Peyer's patch (tissue), 4 donors: ENCODE results near the gene RAPGEF1. TPM values are rescaled to one million over a fixed set of nuclear protein-coding genes. Genes with fewer than 3 reads are reported as not detected.

ENCODE experiments used
- DNase-seq, 3 donors: peaks; one replicate each; pipeline ENCODE4 v3.0.0-alpha.2; 2017 to 2019
- H3K27ac ChIP-seq, 4 donors: fragments of 200-600 bp; sonication (generic); one replicate each; pipeline ENCODE4 v1.5.1; 2016 to 2019
- H3K27me3 ChIP-seq, 2 donors: fragments of 200-600 bp; sonication (generic); one replicate each; pipeline ENCODE4 v1.5.1; 2019
- H3K36me3 ChIP-seq, 3 donors: fragments of 200-600 bp; sonication (generic); one replicate each; pipeline ENCODE4 v1.5.1; 2016 to 2019
- H3K4me1 ChIP-seq, 4 donors: fragments of 200-600 bp; sonication (generic); one replicate each; pipeline ENCODE4 v1.5.1; 2016 to 2019
- H3K4me3 ChIP-seq, 4 donors: fragments of 200-600 bp; sonication (generic); 1 replicate in 3 of 4; 2 replicates in 1 of 4; pipeline ENCODE4 v1.5.1; 2016 to 2019; ENCODE audit warnings: mild to moderate bottlenecking in 1 of 4
- H3K9me3 ChIP-seq, 4 donors: fragments of 200-600 bp; sonication (generic); one replicate each; pipeline ENCODE4 v1.5.1; 2016 to 2019; ENCODE audit warnings: mild to moderate bottlenecking in 1 of 4
- POLR2A ChIP-seq, 2 donors: fragments of 450-650 bp; IDR thresholded peaks; one replicate each; pipeline ENCODE4 v1.5.1; 2017; ENCODE audit warnings: antibody characterized with exemption in 2 of 2, mild to moderate bottlenecking in 2 of 2, moderate library complexity in 2 of 2
- total RNA-seq, 4 donors: library from RNA; depleted of rRNA; stranded (reverse); fragments of >200 nt; gene quantifications; one replicate each; pipeline ENCODE4 v1.1.0, GENCODE V29; 2016
- TF ChIP-seq, protein P1 (sequence below), 6 experiments: fragments of 450-650 bp in 4 of 6; fragments of 200-600 bp in 2 of 6; sonication (generic) in 1 of 6; IDR thresholded peaks; one replicate each; pipeline ENCODE4 v1.5.1; 2017 to 2019; ENCODE audit warnings: antibody characterized with exemption in 6 of 6, mild to moderate bottlenecking in 3 of 6, moderate library complexity in 1 of 6

Gene RAPGEF1
- total RNA-seq, 4 donors from 2014 or later, result 51.7 to 182 (median 70.7) TPM

DNA sequence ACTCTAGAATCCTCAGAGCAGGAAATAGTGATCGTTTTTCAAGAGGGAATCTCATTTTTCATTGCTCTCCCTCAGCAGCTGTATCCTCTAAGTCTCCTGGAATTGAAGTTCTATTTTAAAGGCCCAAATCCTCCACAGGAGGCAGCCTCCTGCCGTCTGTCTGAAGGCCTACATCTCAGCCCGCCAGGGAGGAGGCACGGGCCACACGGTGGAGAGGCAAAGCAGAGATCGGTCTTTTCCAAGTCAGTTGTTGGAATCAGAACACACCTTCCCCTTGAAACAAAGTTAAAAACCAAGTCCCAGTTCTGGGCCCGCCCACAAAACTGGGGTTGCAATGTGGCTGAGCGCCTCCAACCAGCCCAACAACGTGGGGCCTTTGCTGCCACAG is 68.7 kb downstream of the RAPGEF1 start:
- Histone ChIP-seq H3K27ac (peak overlapping the region; percentile 75 to 88 (median 80)), H3K4me3 (no peak overlapping the region), H3K9me3 (no peaks in the 10 kb centered on the region), H3K36me3 (no peaks in the 10 kb centered on the region), H3K27me3 (no peaks in the 10 kb centered on the region), H3K4me1 (peaks cover 5 to 58% (median 34%) of the 10 kb centered on the region in 4 donors)
- no peak for TF ChIP-seq POLR2A (IDR thresholded peaks at IDR 0.05)
- TF ChIP-seq, protein P1, sequence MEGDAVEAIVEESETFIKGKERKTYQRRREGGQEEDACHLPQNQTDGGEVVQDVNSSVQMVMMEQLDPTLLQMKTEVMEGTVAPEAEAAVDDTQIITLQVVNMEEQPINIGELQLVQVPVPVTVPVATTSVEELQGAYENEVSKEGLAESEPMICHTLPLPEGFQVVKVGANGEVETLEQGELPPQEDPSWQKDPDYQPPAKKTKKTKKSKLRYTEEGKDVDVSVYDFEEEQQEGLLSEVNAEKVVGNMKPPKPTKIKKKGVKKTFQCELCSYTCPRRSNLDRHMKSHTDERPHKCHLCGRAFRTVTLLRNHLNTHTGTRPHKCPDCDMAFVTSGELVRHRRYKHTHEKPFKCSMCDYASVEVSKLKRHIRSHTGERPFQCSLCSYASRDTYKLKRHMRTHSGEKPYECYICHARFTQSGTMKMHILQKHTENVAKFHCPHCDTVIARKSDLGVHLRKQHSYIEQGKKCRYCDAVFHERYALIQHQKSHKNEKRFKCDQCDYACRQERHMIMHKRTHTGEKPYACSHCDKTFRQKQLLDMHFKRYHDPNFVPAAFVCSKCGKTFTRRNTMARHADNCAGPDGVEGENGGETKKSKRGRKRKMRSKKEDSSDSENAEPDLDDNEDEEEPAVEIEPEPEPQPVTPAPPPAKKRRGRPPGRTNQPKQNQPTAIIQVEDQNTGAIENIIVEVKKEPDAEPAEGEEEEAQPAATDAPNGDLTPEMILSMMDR (IDR thresholded peaks at IDR 0.05), result no peak
- DNase-seq, result no peak

DNA sequence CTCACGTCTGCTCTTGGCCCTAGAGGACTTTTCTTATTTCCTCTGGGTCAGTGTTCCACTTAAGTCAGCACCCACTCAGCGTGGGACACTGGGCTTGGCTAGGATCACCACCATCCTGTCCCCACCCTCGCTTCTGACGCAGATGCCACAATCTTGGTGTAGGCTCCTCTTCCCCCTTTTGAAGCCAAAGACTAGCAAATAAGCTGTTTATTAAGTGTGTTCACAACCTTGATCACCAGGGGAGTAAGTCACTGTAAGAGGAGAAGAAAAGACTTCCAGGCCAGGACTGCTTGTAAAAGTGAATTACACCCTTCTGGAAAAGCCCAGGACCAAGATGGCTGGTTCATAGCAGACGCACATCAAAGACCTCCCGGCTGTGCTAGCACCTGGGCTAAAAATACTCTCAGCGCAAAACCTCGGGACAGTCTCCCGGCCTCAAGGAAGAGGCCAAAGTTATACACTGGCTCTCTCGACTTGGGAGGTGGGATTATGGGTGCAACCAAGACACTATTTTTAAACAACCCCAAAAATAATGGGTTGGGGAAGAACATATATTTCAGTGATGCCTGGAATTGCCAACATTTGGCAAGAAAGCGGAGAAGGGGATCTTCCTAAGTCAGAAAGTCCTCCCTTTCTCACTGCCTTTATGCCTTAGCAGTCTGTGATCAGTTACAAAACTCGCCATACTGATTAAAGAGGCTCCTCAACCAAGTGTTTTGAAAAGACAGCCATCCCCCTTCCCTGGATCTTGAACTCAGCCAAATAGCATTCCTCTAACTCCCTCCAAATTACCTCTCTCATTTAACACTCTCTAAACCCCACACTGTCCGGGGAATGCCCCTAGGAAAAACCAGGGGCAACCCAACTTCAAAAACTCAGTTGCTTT is 69.4 kb downstream of the RAPGEF1 start:
- peak in 2 of 3 donors; percentile 76 to 89 for DNase-seq
- Histone ChIP-seq H3K36me3 (no peaks in the 10 kb centered on the region), H3K27ac (peak overlapping the region; percentile 75 to 88 (median 80)), H3K27me3 (no peaks in the 10 kb centered on the region), H3K4me3 (no peak overlapping the region), H3K9me3 (no peaks in the 10 kb centered on the region), H3K4me1 (peaks cover 0 to 58% (median 33%) of the 10 kb centered on the region in 4 donors)
- TF ChIP-seq POLR2A (IDR thresholded peaks at IDR 0.05), result no peak
- TF ChIP-seq, protein P1 (IDR thresholded peaks at IDR 0.05), result no peak

DNA sequence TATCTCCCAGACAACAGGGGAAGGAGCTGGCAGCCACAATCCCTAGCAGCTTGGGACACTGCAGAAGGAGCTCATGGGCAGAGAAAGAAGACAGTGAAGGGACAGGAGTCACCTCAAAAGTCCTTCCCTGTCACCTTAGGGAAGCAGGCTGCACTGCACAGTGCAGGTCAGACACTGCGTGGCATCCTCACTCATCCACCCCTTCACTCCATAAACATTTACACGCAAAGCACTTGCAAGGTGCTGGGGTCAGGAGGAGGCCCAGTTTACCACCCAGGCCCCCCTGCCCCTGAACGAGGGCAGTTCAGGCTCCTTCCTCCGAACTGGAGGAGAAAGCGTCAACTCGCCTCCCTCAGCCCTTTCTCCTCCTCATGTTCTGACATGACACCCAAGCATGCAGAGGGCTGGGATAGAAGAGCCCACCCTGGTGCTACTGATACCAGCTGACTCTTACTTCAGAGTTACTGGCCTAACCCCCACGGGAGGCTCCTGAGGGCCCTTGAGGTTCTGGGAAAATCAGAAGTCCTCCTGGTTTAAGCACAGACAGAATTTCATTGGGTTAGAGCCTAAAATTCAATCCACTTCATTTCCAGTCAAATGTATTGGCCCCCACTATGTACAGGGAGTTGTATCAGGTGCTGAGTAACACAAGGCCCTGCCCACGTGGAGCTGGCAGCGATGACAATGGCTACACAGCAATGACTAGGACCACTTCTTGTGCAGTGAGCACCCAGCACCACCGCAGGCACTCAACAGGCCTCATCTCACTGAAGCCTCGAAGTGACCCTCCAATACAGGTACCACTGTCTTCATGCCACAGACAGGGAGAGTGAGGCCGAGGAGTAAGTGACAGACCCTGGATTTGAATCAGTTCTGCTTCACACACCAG is 70.4 kb downstream of the RAPGEF1 start:
- no peaks in the 10 kb centered on the region for H3K27me3 ChIP-seq
- DNase-seq, result no peak
- no peaks in the 10 kb centered on the region for H3K36me3 ChIP-seq
- no peaks in the 10 kb centered on the region for H3K9me3 ChIP-seq
- H3K4me3 ChIP-seq, result peak overlapping the region in 1 of 4 donors; percentile 14
- peak overlapping the region; percentile 75 to 88 (median 80) for H3K27ac ChIP-seq
- TF ChIP-seq, protein P1 (IDR thresholded peaks at IDR 0.05), result no peak
- TF ChIP-seq POLR2A (IDR thresholded peaks at IDR 0.05), result no peak
- peaks cover 0 to 55% (median 33%) of the 10 kb centered on the region in 4 donors for H3K4me1 ChIP-seq

DNA sequence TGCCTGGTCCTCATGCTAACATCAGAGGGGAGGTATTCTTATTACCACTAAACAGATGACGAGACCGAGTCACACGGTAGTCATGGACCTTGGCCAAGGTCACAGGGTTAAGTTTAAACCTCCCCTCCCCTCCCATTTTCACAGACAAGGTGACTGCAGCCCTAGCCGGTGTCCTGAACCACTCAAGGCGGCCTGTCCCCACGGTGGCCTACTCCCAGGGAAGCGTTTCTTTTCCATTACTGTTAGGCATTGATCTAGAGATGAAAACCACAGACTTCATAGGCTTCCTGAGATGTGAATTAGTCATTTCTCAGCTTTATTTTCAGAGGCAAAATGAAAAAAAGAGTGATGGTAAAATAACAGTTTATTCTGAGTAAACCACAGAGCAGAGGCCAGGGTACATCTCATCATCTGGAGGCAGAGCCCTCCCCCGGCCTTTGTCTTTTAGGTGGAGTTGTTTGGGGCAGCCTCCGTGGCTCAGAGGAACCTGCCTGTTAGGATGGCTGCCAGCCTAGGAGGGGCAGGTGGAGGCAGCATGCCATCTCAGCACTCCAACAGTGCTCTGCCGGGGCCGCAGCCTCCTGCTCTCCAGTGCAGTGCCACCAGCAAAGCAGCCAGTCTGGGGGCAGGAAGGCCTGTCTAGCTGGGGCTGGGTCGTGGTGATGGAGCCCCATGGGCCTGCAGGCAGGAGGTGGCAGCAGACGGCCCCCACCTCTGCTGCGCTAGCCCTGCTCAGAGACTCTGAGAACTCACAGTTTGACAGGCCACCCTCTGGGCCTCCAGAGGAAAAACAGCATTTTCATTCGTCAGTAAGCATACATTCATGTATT is 71.2 kb downstream of the RAPGEF1 start:
- peak in 2 of 3 donors; percentile 64 to 77 for DNase-seq
- H3K36me3 ChIP-seq, result no peaks in the 10 kb centered on the region
- peak overlapping the region in 1 of 4 donors; percentile 14 for H3K4me3 ChIP-seq
- H3K27ac ChIP-seq, result peak overlapping the region; percentile 75 to 88 (median 80)
- peaks cover 0 to 54% (median 33%) of the 10 kb centered on the region in 4 donors for H3K4me1 ChIP-seq
- TF ChIP-seq POLR2A (IDR thresholded peaks at IDR 0.05), result no peak
- TF ChIP-seq, protein P1 (IDR thresholded peaks at IDR 0.05), result no peak
- H3K9me3 ChIP-seq, result no peaks in the 10 kb centered on the region
- H3K27me3 ChIP-seq, result no peaks in the 10 kb centered on the region

DNA sequence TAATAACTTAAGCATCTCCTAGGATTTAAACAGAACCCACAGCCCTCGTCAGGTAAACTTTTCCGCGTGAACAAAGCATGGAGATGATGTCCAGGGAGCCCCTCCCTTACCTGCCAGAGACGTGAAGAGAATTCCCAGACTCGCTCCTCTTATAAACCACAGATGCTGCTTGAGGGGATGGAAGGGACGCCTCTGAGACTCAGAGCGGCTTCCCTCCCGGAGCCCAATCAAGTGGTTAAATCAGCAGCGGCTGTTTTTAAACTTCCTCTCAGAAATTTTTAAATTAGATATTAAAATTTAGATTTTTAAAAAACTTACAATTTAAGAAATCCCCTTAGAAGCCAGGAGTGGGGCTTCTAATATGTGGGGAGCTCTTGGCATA is 71.8 kb downstream of the RAPGEF1 start:
- H3K4me3 ChIP-seq, result peak overlapping the region in 1 of 4 donors; percentile 14
- peaks cover 0 to 51% (median 33%) of the 10 kb centered on the region in 4 donors for H3K4me1 ChIP-seq
- DNase-seq, result no peak
- H3K27me3 ChIP-seq, result no peaks in the 10 kb centered on the region
- H3K36me3 ChIP-seq, result no peaks in the 10 kb centered on the region
- no peaks in the 10 kb centered on the region for H3K9me3 ChIP-seq
- TF ChIP-seq, protein P1 (IDR thresholded peaks at IDR 0.05), result no peak
- TF ChIP-seq POLR2A (IDR thresholded peaks at IDR 0.05), result no peak
- peak overlapping the region; percentile 75 to 88 (median 80) for H3K27ac ChIP-seq
